ENCODE measurements around the gene STK32C. TPM values are rescaled to one million over a fixed set of nuclear protein-coding genes. Genes with fewer than 3 reads are reported as not detected.

The STK32C gene
- total RNA-seq, 2 donors from 2014 or later: 7.2 to 21.5 TPM

DNA sequence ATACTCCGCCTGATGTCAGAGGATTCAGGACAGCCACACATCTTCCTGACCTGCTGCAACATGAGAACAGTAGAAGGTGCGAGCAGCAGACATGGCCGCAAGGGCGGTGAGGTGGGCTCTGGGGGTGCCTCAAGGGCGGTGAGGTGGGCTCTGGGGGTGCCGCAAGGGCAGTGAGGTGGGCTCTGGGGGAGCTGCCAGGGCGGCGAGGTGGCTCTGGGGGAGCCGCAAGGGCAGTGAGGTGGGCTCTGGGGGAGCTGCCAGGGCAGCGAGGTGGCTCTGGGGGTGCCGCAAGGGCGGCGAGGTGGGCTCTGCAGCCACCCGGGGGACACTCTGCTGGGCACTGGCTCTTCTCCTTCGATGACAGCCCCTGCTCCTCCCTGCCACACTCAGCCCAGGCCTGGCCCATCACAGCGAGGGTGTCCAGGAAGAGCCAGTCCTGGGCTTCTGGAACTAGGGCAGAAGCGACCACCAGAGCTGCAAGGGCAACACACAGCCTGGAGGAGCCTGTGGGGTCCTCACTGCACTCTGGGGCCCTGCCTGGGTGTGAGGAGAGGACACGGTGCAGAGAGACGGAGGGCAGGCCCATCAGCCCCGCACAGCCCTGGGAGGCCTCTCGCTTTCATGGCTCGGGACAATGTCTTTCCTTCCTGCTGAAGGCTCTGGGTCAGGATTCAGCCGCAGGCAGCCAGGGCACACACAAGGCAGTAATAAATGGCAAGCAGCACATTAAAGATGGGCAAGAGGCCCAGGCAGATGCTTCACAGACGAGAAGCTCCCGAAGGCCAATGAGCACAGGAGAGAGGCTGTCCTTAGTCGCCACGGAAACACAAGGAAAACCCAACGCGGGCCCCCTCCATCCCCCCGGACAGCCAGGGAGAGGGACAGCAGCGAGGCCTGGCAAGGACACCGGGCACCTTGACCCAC lies 42.5 kb downstream of the STK32C start:
- TF ChIP-seq, protein P1, sequence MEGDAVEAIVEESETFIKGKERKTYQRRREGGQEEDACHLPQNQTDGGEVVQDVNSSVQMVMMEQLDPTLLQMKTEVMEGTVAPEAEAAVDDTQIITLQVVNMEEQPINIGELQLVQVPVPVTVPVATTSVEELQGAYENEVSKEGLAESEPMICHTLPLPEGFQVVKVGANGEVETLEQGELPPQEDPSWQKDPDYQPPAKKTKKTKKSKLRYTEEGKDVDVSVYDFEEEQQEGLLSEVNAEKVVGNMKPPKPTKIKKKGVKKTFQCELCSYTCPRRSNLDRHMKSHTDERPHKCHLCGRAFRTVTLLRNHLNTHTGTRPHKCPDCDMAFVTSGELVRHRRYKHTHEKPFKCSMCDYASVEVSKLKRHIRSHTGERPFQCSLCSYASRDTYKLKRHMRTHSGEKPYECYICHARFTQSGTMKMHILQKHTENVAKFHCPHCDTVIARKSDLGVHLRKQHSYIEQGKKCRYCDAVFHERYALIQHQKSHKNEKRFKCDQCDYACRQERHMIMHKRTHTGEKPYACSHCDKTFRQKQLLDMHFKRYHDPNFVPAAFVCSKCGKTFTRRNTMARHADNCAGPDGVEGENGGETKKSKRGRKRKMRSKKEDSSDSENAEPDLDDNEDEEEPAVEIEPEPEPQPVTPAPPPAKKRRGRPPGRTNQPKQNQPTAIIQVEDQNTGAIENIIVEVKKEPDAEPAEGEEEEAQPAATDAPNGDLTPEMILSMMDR (IDR thresholded peaks at IDR 0.05): no peak
- TF ChIP-seq POLR2AphosphoS5 (IDR thresholded peaks at IDR 0.05) (no peak), POLR2A (IDR thresholded peaks at IDR 0.05) (no peak)
- no peaks in the 10 kb centered on the region for H3K9me3 ChIP-seq
- peaks cover 5% of the 10 kb centered on the region for H3K4me1 ChIP-seq (replicated peaks)
- no peak overlapping the region for H3K27ac ChIP-seq
- no peak overlapping the region for H3K4me3 ChIP-seq
- intact Hi-C loops (cut with DNase I): no loop called here
- no peaks in the 10 kb centered on the region for H3K27me3 ChIP-seq (replicated peaks; ENCODE audit: insufficient read depth)
- WGBS: 54% methylated on average over 32 of the region's 32 CpGs
- DNase-seq (ENCODE audit: low spot score): no peak
- H3K36me3 ChIP-seq: no peaks in the 10 kb centered on the region

DNA sequence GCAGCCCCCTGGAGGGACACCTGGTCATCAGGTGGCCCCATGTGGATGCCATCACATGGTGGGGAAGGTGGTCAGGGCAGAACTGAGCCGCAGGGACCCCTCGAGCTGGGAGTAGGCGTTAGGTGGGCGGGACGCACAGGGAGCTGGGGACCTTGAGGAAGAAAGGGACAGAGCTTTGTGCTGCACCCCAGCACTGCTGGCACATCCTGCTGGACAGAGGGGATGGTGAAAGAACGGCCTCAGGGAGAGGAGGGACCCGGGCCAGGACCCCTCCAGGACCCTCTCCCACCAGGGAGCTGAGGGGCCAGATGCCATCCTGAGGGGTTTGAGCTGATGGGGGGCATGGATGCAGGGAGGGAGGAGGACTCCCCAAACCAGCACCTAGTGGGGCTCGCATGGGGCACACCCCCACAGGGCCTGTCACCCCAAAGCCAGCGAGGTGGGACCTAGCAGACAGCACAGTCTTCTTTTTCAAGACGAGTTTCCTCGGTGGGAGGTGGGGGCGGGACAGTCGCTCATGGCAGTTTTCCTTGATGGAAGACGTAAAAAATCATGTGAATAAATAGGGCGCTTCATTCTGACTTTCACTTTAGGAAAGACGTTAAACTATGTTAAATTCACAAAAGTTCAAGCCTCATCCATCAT lies 43.3 kb downstream of the STK32C start:
- 78% methylated on average over 16 of the region's 16 CpGs for WGBS
- H3K4me3 ChIP-seq: no peak overlapping the region
- H3K9me3 ChIP-seq: no peaks in the 10 kb centered on the region
- DNase-seq (ENCODE audit: low spot score): no peak
- H3K27me3 ChIP-seq (replicated peaks; ENCODE audit: insufficient read depth): no peaks in the 10 kb centered on the region
- no peak overlapping the region for H3K27ac ChIP-seq
- H3K4me1 ChIP-seq (replicated peaks): peaks cover 5% of the 10 kb centered on the region
- no peaks in the 10 kb centered on the region for H3K36me3 ChIP-seq
- intact Hi-C loops (cut with DNase I): no loop called here
- no peak for TF ChIP-seq POLR2A (IDR thresholded peaks at IDR 0.05)
- TF ChIP-seq, protein P1 (IDR thresholded peaks at IDR 0.05): no peak
- no peak for TF ChIP-seq POLR2AphosphoS5 (IDR thresholded peaks at IDR 0.05)

DNA sequence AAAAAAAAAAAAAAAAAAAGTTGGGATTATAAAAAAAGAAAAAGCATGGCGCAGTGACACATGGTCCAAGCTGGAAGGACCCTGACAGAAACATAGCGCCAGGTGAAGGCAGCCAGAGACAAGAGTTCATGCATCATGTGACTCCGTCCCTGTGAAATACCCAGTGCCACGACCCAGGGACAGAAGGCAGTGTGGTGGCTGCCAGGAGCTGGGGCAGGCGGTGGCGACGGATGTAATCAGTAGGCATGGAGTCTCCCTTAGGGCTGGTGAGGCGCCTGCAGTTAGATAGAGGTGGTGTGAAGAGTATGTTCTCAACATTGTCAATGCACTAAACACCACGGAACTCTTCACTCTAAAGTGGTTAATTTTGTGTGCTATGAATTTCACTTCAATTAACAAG lies 43.9 kb downstream of the STK32C start:
- 88% methylated on average over 9 of the region's 9 CpGs for WGBS
- Histone ChIP-seq H3K4me3 (no peak overlapping the region), H3K4me1 (replicated peaks) (peaks cover 5% of the 10 kb centered on the region), H3K27ac (no peak overlapping the region), H3K36me3 (no peaks in the 10 kb centered on the region), H3K9me3 (no peaks in the 10 kb centered on the region), H3K27me3 (replicated peaks; ENCODE audit: insufficient read depth) (no peaks in the 10 kb centered on the region)
- intact Hi-C loops (cut with DNase I): no loop called here
- TF ChIP-seq POLR2A (IDR thresholded peaks at IDR 0.05) (no peak), POLR2AphosphoS5 (IDR thresholded peaks at IDR 0.05) (no peak)
- TF ChIP-seq, protein P1 (IDR thresholded peaks at IDR 0.05): no peak
- no peak for DNase-seq (ENCODE audit: low spot score)

DNA sequence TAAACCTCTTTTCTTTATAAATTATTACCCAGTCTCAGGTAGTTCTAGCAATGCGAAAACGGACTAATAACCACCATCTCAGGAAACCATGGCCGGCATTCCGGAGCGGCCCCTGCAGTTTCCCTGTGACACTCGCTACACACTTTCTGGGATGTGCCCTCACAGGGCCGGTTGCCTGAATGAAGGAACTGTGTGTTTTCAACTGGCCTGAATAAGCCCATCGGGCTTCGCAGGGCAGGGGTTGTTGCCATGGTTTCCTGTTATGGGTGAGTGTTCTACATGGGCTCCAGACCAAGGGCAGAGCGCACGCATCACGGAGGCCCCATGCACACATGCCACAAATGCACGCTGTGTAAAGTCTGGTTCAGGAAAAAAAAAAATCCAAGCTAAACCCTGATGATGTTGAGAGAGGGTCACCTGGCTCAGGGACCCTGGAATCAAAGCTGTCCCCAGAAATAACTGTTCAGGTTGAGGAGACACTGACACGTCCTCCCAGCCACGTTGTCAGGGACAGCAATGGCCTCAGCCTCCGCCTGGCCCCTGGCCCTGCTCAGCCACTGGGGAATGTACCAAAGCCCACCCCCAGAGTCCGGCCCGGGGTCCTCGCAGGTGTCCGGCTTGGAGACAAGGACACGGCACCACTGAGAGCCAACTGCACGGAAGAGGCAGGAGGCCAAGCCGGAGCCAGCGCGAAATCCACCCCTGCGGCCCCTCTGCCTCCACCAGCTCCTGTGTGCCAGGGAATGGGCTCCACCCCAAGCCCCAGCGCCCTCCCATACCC lies 47.9 kb downstream of the STK32C start:
- DNase-seq (ENCODE audit: low spot score): no peak
- Histone ChIP-seq H3K4me3 (no peak overlapping the region), H3K4me1 (replicated peaks) (no peaks in the 10 kb centered on the region), H3K27me3 (replicated peaks; ENCODE audit: insufficient read depth) (no peaks in the 10 kb centered on the region), H3K36me3 (no peaks in the 10 kb centered on the region), H3K27ac (no peak overlapping the region), H3K9me3 (no peaks in the 10 kb centered on the region)
- TF ChIP-seq, protein P1 (IDR thresholded peaks at IDR 0.05): no peak
- TF ChIP-seq POLR2A (IDR thresholded peaks at IDR 0.05) (no peak), POLR2AphosphoS5 (IDR thresholded peaks at IDR 0.05) (no peak)
- WGBS: 87% methylated on average over 18 of the region's 27 CpGs
- intact Hi-C loops (cut with DNase I): no loop called here

All from prostate gland (tissue), 2 donors.